OCI-LY1 (cell line): ENCODE data around the gene TEX9.

ENCODE experiments used
- CTCF ChIP-seq: fragments of 200-600 bp; sonication (generic), shearing (Covaris generic); IDR thresholded peaks from 2 replicates; pipeline ENCODE4 v1.5.1; 2017; ENCODE audit warnings: mild to moderate bottlenecking, antibody characterized with exemption, low read length, moderate library complexity, mixed read lengths
- EZH2 ChIP-seq: fragments of 200-600 bp; sonication (generic), shearing (Covaris generic); IDR thresholded peaks from 2 replicates; pipeline ENCODE4 v1.8.0; 2017; ENCODE audit warnings: borderline replicate concordance, mixed run types, mild to moderate bottlenecking, antibody characterized with exemption, low read length, moderate library complexity, mixed read lengths

GRCh38 chr15:56469483-56469882, 104.3 kb downstream of the TEX9 start:
- TF ChIP-seq EZH2 (no peak), CTCF (no peak)
